Cardiac muscle cell (in vitro differentiated cells and primary cell): ENCODE results near the gene KIAA1191. TPM values are rescaled to one million over a fixed set of nuclear protein-coding genes. Genes with fewer than 3 reads are reported as not detected.
A peak's percentile ranks its signal among the peaks of the same experiment; 100 is the strongest.

Experiments used
- DNase-seq, 2 donors: peaks; one replicate each; pipeline versions ENCODE4 v3.0.0 to v3.0.0-alpha.2; 2010 to 2017; ENCODE audit warnings: low read depth in 1 of 2, low spot score in 1 of 2
- H3K27ac ChIP-seq: fragments of 200-600 bp; sonication (generic); 2 replicates; pipeline ENCODE4 v1.5.1; 2016
- H3K27me3 ChIP-seq: fragments of 200-600 bp; sonication (generic); 2 replicates; pipeline ENCODE4 v1.6.0; 2016; ENCODE audit warnings: control low read depth
- H3K36me3 ChIP-seq: fragments of 200-600 bp; sonication (generic); 2 replicates; pipeline ENCODE4 v1.5.1; 2016; ENCODE audit warnings: control low read depth
- H3K4me1 ChIP-seq: fragments of 200-600 bp; sonication (generic); 2 replicates; pipeline ENCODE4 v1.8.1; 2017; ENCODE audit warnings: low read depth, mild to moderate bottlenecking, mixed run types
- H3K4me3 ChIP-seq: fragments of 200-600 bp; sonication (generic); 2 replicates; pipeline ENCODE4 v1.5.1; 2016; ENCODE audit warnings: mild to moderate bottlenecking
- H3K9me3 ChIP-seq: fragments of 200-600 bp; sonication (generic); 2 replicates; pipeline ENCODE4 v1.5.1; 2017; ENCODE audit warnings: low read depth, mild to moderate bottlenecking, control low read depth
- CTCF ChIP-seq: IDR thresholded peaks from 2 replicates; pipeline ENCODE4 v1.5.1; 2012; ENCODE audit warnings: low read depth, mild to moderate bottlenecking, low read length
- polyA plus RNA-seq: library from polyadenylated mRNA; unstranded; fragments of >200 nt; fragmentation: Nextera tagmentation; extraction: Ambion mirVana; gene quantifications from 2 replicates; pipeline ENCODE4 v1.2.1, GENCODE V29; 2016
- total RNA-seq: library from RNA; depleted of rRNA; stranded (reverse); fragments of >200 nt; gene quantifications from 2 replicates; pipeline ENCODE4 v1.2.3, GENCODE V29; 2016

Gene KIAA1191
- total and polyA plus RNA-seq, 2 experiments from 2014 or later: 118 to 134 TPM

GRCh38 chr5:176388003-176388443 lies 26.5 kb upstream of the KIAA1191 start:
- peak overlapping the region; percentile 54 for H3K27ac ChIP-seq
- no peak for TF ChIP-seq CTCF
- DNase-seq: peak; percentile 26 to 32
- peak overlapping the region; percentile 62 for H3K4me3 ChIP-seq
- H3K27me3 ChIP-seq: no peaks in the 10 kb centered on the region
- H3K9me3 ChIP-seq: no peaks in the 10 kb centered on the region
- peaks cover 7% of the 10 kb centered on the region for H3K4me1 ChIP-seq
- peaks cover 14% of the 10 kb centered on the region for H3K36me3 ChIP-seq

- H3K36me3 ChIP-seq: peaks cover 14% of the 10 kb centered on the region
- no peak for TF ChIP-seq CTCF
- H3K4me3 ChIP-seq: peak overlapping the region; percentile 62
- H3K27me3 ChIP-seq: no peaks in the 10 kb centered on the region
- H3K4me1 ChIP-seq: peaks cover 7% of the 10 kb centered on the region
- DNase-seq: no peak
- peak overlapping the region; percentile 54 for H3K27ac ChIP-seq
- H3K9me3 ChIP-seq: no peaks in the 10 kb centered on the region
These were observed 25.9 kb upstream of the KIAA1191 start for GRCh38 chr5:176387384-176387925.

- peaks cover 7% of the 10 kb centered on the region for H3K4me1 ChIP-seq
- no peaks in the 10 kb centered on the region for H3K27me3 ChIP-seq
- H3K9me3 ChIP-seq: no peaks in the 10 kb centered on the region
- peaks cover 17% of the 10 kb centered on the region for H3K36me3 ChIP-seq
- TF ChIP-seq CTCF: no peak
- no peak for DNase-seq
- no peak overlapping the region for H3K4me3 ChIP-seq
- no peak overlapping the region for H3K27ac ChIP-seq
These were observed 24.9 kb upstream of the KIAA1191 start for GRCh38 chr5:176386491-176386890.

- Histone ChIP-seq H3K4me1 (peaks cover 7% of the 10 kb centered on the region), H3K27me3 (no peaks in the 10 kb centered on the region), H3K36me3 (peaks cover 20% of the 10 kb centered on the region), H3K27ac (no peak overlapping the region), H3K4me3 (no peak overlapping the region), H3K9me3 (no peaks in the 10 kb centered on the region)
- no peak for TF ChIP-seq CTCF
- no peak for DNase-seq
These were observed 23.4 kb upstream of the KIAA1191 start for GRCh38 chr5:176384991-176385390.

GRCh38 chr5:176384366-176384930 lies 22.9 kb upstream of the KIAA1191 start:
- Histone ChIP-seq H3K27me3 (no peaks in the 10 kb centered on the region), H3K4me1 (peaks cover 7% of the 10 kb centered on the region), H3K9me3 (no peaks in the 10 kb centered on the region), H3K27ac (no peak overlapping the region), H3K36me3 (peaks cover 20% of the 10 kb centered on the region), H3K4me3 (no peak overlapping the region)
- DNase-seq: no peak
- no peak for TF ChIP-seq CTCF
